Retina (tissue), 1 donor: ENCODE results near the gene INPP4B.

ENCODE experiments used
- DNase-seq: peaks from one replicate; pipeline ENCODE4 v3.0.0-alpha.2; 2016

The INPP4B gene

GRCh38 chr4:142721187-142721586 lies 124.9 kb downstream of the INPP4B start:
- no peak for DNase-seq

GRCh38 chr4:142719854-142720541 lies 126.1 kb downstream of the INPP4B start:
- peak; percentile 3 for DNase-seq

DNA sequence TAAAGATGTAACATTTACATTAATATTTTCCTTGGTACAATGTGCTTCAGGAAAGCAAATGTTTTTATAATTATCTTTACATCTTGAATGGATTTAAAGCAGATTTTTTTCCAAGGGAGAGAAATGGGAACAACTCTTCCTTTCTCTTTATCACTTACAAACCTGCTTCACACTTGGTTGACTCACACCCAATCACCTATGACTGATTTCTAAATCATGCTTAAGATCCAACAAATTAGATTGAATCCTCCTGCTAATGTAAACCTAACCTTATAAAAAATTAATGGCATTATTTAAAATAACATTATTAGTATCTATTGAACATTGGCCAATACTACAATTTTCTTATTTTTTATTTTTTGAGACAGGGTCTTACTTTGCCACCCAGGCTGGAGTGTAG lies 127.1 kb downstream of the INPP4B start:
- no peak for DNase-seq

GRCh38 chr4:142715727-142716126 lies 130.4 kb downstream of the INPP4B start:
- no peak for DNase-seq

GRCh38 chr4:142713282-142714030 lies 132.6 kb downstream of the INPP4B start:
- DNase-seq: no peak

- no peak for DNase-seq
These were observed 137.9 kb downstream of the INPP4B start for GRCh38 chr4:142708231-142708630.

DNA sequence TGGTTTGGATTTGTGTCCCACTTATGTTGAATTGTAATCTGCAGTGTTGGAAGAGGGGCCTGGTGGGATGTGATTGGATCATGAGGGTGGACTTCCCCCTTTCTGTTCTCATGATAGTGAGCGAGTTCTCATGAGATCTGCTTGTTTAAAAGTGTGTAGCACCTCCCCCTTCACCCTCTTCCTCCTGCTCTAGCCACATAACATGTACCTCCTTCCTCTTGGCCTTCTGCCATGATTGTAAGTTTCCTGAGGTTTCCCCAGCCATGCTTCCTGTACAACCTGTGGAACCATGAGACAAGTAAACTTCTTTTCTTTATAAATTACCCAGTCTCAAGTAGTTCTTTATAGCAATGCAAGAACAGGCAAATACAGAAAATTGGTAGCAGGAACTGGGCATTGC lies 138.7 kb downstream of the INPP4B start:
- no peak for DNase-seq

- DNase-seq: no peak
These were observed 139.7 kb downstream of the INPP4B start for GRCh38 chr4:142706381-142706780.

GRCh38 chr4:142705820-142706219 lies 140.3 kb downstream of the INPP4B start:
- DNase-seq: no peak

- no peak for DNase-seq
These were observed 142.3 kb downstream of the INPP4B start for GRCh38 chr4:142703694-142704309.

- no peak for DNase-seq
These were observed 145.1 kb downstream of the INPP4B start for GRCh38 chr4:142701017-142701416.

DNA sequence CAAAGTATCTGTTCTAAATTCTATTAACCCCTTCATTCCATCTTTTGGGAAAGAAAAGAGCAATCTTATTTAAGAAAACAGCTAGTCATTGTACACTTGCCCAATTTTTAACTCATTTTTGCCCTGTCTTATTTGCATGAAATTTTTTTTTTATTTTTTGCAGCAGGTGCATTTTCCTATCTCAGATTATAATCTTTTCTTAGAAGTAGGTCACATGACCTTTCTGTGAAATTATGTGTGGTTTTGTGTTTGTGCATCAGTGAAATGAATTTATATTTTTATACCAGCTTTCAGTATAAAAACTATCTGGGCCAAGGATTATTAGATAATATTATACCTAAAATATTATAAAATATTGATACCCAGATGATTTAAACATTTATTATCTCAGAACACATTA lies 145.6 kb downstream of the INPP4B start:
- DNase-seq: no peak

DNA sequence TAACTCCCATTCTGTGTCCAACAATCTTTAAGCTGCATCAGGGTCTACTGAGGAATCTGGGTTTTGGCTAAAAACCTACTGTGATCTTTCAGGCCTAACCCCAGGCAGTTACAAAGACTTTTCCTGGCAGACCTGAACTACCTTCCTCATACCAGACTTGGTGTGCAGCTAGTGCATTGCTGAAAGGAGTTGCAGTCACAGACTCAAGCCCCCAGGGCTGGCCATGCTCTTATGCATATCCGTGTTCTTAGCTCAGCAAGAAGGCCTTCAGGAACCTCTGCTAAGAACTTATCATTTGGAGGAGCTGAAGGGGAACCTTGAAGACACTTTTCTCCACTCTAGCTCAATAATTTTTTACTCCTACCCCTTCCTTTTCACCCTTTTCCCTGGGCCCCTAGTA lies 147.5 kb downstream of the INPP4B start:
- no peak for DNase-seq

GRCh38 chr4:142697928-142698327 lies 148.2 kb downstream of the INPP4B start:
- no peak for DNase-seq

GRCh38 chr4:142697320-142697719 lies 148.8 kb downstream of the INPP4B start:
- DNase-seq: no peak

DNA sequence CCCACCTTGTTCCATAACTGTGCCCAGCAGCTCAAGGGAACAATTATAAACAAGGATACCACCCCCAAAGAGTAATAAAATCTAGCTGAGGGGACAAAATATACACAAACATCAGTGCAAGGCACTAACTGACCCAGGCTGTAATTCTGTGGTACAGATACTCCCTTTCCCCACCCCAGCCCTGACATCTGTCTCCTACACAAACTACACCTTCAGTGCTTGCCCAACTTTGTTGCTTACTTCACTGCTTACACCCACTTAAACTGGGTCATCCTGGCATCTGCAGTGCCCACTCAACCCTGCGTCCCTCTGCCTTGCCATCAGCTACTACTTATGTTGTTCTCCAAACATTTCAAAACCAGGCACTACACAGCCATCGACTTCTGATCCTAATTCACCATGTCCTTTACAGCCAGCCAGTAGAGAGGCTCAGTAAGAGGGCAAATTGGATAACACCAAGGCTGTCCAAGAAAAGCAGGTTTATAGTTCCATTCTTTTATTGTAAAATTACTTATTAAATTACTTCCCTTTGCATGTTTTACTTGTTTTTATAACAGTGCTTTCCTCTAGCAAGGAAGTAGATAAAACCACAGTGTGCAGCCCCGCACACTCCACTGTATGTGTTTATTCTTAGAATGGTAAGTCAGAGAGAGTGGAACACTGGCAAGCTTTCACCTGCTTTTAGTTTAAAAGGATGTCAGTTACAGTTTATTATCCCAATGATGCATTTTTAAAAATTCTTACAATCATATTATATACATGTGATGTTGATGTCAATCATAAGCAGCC lies 149.6 kb downstream of the INPP4B start:
- no peak for DNase-seq

- DNase-seq: peak; percentile 4
These were observed 155.5 kb downstream of the INPP4B start for GRCh38 chr4:142690406-142691163.

GRCh38 chr4:142687547-142688275 lies 158.4 kb downstream of the INPP4B start:
- no peak for DNase-seq

- no peak for DNase-seq
These were observed 160.0 kb downstream of the INPP4B start for GRCh38 chr4:142686081-142686480.

GRCh38 chr4:142683997-142684396 lies 162.1 kb downstream of the INPP4B start:
- no peak for DNase-seq

- no peak for DNase-seq
These were observed 162.6 kb downstream of the INPP4B start for GRCh38 chr4:142683503-142683902.

DNA sequence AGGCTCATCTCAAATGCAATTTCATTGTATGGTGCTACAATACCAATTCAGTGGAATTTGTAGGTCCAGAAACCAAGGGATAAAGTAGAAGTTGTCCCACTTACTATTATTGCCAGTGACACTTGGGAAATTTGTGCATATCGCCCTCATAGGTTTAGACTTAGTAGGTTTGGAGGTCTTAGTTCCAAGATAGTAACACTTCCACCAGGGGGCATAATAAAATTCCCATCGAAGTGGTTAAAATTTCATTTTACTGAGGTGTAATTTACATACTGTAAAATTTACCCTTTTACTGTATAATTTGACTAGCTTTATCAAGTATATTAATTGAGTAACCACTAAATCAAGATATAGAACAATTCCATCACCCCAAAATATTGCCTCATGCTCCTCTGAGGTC lies 174.6 kb downstream of the INPP4B start:
- DNase-seq: no peak
